Spinal cord (tissue), 10 donors: ENCODE results near the gene SERPINB1. TPM values are rescaled to one million over a fixed set of nuclear protein-coding genes. Genes with fewer than 3 reads are reported as not detected.
A peak's percentile ranks its signal among the peaks of the same experiment; 100 is the strongest.

ENCODE experiments used
- DNase-seq, 6 donors: peaks; one replicate each; pipeline versions ENCODE4 v3.0.0 to v3.0.0-alpha.2; 2013 to 2015; ENCODE audit warnings: low spot score in 6 of 6, low read depth in 4 of 6
- H3K27ac ChIP-seq: one replicate; pipeline ENCODE4 v1.5.1; 2013; ENCODE audit warnings: low read depth, low read length, control low read depth
- H3K27me3 ChIP-seq: one replicate; pipeline ENCODE4 v1.6.1; 2013; ENCODE audit warnings: low read length; ENCODE audit not compliant: control insufficient read depth, insufficient read depth
- H3K36me3 ChIP-seq: one replicate; pipeline ENCODE4 v1.6.1; 2013; ENCODE audit warnings: low read length; ENCODE audit not compliant: control insufficient read depth, insufficient read depth
- H3K4me1 ChIP-seq: one replicate; pipeline ENCODE4 v1.6.1; 2013; ENCODE audit warnings: low read length; ENCODE audit not compliant: control insufficient read depth, insufficient read depth
- H3K4me3 ChIP-seq: one replicate; pipeline ENCODE4 v1.5.1; 2013; ENCODE audit warnings: low read depth, low read length, control low read depth
- H3K9me3 ChIP-seq: one replicate; pipeline ENCODE4 v1.6.1; 2013; ENCODE audit warnings: low read length; ENCODE audit not compliant: control insufficient read depth, insufficient read depth
- WGBS: methylation state at CpG from one replicate; pipeline ENCODE4 v1.1.5; 2013; ENCODE audit warnings: missing lambda C conversion rate; ENCODE audit not compliant: insufficient coverage; 5-methylcytosine and 5-hydroxymethylcytosine counted together
- polyA plus RNA-seq, 2 donors: library from polyadenylated mRNA; unstranded; fragments of 120-200 nt; gene quantifications; one replicate each; pipeline ENCODE4 v1.2.1, GENCODE V29; 2013; ENCODE audit not compliant: insufficient read length in 2 of 2
- total RNA-seq, 2 donors: library from RNA; depleted of rRNA in 1 of 2; stranded (reverse); fragments of 120-200 nt in 1 of 2; fragments of >200 nt in 1 of 2; gene quantifications; one replicate each; pipeline versions ENCODE4 v1.2.3 to v1.2.4, GENCODE V29; 2013 to 2014
- donor health status: healthy.

The SERPINB1 gene
- total and polyA plus RNA-seq, 4 donors = 12.0 to 23.4 (median 15.5) TPM

DNA sequence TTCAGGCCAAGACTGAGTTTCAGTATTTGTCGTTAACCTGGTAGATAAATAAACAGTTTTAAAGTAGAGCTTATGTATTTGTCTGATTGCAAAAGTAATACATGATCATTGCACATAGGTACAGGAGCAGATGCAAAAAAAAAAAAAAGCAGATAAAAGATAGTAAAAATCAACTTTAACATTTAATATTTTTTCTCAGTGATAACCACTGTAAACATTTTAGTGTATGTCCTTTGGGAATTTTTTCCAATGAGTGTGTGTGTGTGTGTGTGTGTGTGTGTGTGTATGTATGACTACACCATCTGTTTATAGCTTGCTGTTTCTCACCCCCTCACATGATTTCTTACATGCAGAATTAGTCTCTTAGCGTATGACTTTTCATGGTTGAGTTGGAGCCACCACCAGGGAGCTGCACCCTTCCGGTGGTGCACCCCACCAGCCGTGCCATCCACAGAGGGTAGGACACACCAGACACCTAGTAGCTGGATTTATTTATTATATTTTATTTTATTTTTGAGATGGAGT is 50.2 kb downstream of the SERPINB1 start:
- no peak overlapping the region for H3K4me3 ChIP-seq
- no peak overlapping the region for H3K27ac ChIP-seq
- H3K27me3 ChIP-seq = no peaks in the 10 kb centered on the region
- no peaks in the 10 kb centered on the region for H3K9me3 ChIP-seq
- WGBS = no CpG with 5 or more reads among the region's 4 CpGs
- peaks cover 9% of the 10 kb centered on the region for H3K36me3 ChIP-seq
- peak in 1 of 6 donors; percentile 55 for DNase-seq
- peaks cover 10% of the 10 kb centered on the region for H3K4me1 ChIP-seq

DNA sequence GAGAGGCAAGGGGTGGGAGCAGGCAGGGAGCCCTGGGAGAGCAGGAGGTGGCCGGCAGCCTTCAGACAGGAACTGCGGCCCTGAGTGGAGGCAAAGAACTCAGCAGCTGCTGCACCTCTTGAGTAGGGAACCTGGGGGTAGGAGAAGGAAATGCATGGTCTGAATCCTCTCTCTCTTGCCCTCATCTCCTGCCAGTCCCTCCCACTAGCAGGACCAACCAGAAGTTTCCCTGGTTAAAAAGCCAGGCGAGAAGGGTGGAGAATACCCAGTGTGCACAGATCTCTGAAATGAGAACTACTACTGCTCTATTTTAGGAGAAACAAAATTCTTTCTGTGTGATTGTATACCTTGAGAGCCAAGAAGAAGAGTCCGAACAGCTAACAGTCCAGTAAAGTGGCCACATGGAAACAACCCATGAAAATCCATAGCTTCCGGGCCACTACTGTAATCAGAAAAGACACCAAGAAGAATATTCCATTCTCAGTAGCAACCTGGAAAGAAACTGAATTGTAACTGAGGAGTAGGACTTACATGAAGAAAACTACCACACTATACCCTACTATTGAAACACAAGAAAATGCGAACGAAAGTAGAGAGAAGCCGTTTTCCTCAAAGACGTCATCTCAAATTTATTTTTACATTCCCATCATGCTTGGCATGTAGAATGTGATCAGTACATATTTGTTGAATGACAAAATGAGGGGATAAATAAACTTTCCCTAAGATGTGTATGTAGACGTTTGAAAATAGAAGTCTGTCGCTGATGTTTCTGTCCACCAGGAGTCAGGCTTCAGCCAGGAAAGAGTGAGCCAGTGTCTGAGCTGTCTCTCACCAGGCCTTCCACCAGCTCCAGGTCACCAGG is 50.8 kb downstream of the SERPINB1 start:
- WGBS = 32% methylated on average over 4 of the region's 11 CpGs
- peak in 4 of 6 donors; percentile 24 to 80 (median 58) for DNase-seq
- H3K36me3 ChIP-seq = peaks cover 11% of the 10 kb centered on the region
- H3K27ac ChIP-seq = peak overlapping the region; percentile 36
- no peak overlapping the region for H3K4me3 ChIP-seq
- H3K27me3 ChIP-seq = no peaks in the 10 kb centered on the region
- peaks cover 10% of the 10 kb centered on the region for H3K4me1 ChIP-seq
- no peaks in the 10 kb centered on the region for H3K9me3 ChIP-seq

DNA sequence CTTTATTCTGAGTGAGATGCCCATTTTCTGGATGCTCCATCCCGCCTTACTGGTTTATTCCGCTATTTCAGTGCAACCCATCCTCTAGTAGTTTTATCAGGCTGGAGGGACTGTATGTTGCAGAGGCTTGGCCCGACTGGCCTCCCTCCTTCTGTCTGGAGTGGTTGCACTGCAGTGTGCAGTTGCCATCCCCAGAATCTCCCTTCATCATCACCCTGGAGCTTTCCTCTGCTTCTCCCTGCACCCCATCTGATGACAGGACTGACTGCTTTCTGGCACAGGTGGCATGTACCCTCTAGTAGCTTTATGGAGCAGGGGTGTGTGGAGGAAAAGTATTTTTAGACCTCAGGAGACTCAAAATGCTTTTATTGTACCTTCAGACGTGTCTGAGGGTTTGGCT is 55.4 kb downstream of the SERPINB1 start:
- Histone ChIP-seq H3K36me3 (peaks cover 34% of the 10 kb centered on the region), H3K9me3 (no peaks in the 10 kb centered on the region), H3K4me1 (peaks cover 9% of the 10 kb centered on the region), H3K27me3 (no peaks in the 10 kb centered on the region), H3K27ac (no peak overlapping the region), H3K4me3 (no peak overlapping the region)
- DNase-seq = no peak
- WGBS = 88% methylated on average over 4 of the region's 4 CpGs

DNA sequence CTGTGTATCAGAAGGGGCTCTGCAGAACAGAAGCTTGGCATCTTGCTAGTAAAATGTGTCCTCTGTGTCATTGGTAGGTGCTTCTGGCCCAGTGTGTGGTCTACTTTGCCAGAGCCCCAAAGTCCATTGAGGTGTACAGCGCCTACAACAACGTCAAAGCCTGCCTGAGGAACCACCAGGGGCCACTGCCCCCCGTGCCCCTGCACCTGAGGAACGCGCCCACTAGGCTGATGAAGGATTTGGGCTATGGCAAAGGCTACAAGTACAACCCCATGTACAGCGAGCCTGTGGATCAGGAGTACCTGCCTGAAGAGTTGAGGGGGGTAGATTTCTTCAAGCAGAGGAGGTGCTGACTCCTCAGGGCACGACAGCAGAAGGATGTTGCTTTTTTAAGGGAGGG is 56.7 kb downstream of the SERPINB1 start:
- H3K27ac ChIP-seq = no peak overlapping the region
- WGBS = 90% methylated on average over 7 of the region's 7 CpGs
- no peak overlapping the region for H3K4me3 ChIP-seq
- no peak for DNase-seq
- H3K27me3 ChIP-seq = no peaks in the 10 kb centered on the region
- no peaks in the 10 kb centered on the region for H3K9me3 ChIP-seq
- peaks cover 38% of the 10 kb centered on the region for H3K36me3 ChIP-seq
- H3K4me1 ChIP-seq = peaks cover 9% of the 10 kb centered on the region

DNA sequence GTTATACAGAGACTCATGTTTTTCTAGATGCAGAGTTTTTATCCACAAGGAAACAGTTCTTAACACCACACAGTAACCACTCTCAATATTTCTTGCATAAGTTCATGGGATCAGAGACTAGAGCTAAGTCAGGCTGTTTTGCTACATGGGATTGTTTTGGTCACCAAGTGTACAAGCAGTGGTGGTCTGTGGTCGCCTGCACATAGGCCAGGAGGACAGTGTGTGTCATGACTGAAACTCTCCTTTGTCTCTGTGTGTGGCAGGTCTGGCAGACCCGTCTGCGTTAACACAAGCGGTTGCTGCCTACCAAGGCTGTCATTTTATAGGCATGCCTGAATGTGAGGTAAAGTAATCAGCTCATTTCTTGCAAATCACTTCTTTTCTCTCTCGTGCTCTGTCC is 57.6 kb downstream of the SERPINB1 start:
- H3K36me3 ChIP-seq = peaks cover 41% of the 10 kb centered on the region
- H3K4me3 ChIP-seq = no peak overlapping the region
- H3K9me3 ChIP-seq = no peaks in the 10 kb centered on the region
- H3K4me1 ChIP-seq = peaks cover 9% of the 10 kb centered on the region
- WGBS = 82% methylated on average over 1 of the region's 5 CpGs
- H3K27ac ChIP-seq = no peak overlapping the region
- no peak for DNase-seq
- no peaks in the 10 kb centered on the region for H3K27me3 ChIP-seq

DNA sequence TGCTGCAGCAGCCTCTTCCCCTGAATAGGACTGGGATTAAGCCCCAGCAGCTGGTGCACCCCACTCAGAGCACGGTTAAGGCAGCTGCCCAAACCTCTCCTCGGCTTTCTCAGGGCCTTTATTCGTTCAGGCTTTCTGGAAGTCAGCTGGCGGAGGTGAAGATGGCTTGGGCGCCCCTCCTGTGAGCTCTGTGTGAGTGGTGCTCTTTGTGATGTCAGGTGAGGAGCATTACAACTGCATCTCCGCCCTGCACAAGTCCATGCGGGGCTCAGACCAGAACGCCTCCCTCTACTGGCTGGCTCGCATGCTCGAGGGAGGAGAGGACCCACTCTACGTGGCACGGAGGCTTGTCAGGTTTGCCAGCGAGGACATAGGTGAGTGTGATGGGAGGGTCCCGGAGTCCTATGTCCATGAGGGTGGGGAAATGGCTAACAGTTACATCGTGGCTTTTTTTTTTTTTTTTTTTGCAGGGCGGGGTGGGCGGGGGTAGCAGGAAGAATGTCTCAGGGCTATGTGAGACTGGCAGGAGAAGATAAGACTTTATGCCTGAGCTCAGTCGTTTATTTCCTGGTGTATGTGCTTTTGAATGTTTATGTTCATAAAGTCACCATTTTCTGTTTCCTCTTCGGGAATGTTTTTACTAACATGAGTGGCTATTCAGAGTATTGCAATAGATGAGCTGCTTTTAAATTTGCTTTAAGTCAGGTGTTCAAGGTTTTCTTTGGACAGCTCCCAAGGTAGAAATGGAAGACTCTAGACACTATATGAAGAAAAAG is 58.3 kb downstream of the SERPINB1 start:
- DNase-seq = no peak
- Histone ChIP-seq H3K27me3 (no peaks in the 10 kb centered on the region), H3K36me3 (peaks cover 40% of the 10 kb centered on the region), H3K4me3 (no peak overlapping the region), H3K9me3 (no peaks in the 10 kb centered on the region), H3K4me1 (peaks cover 9% of the 10 kb centered on the region), H3K27ac (no peak overlapping the region)
- 57% methylated on average over 10 of the region's 19 CpGs for WGBS

DNA sequence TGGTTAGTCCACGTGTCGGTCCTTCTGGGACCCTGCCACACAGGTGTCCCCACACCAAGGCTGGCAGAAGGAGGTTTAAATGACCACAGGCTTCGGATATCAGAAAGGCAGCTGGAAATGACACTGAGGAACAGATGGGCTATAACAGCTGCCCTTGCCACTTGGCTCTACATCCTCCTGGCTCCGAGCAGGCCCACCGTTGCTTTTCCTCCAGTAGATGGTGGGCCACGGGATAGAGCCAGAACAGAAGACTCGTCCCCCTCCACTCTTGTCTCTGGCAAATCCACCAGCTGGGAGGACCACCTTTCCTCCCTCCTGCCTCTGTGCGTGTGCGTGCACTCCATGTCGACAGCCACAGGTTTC is 58.9 kb downstream of the SERPINB1 start:
- Histone ChIP-seq H3K27ac (no peak overlapping the region), H3K4me1 (peaks cover 9% of the 10 kb centered on the region), H3K4me3 (no peak overlapping the region), H3K9me3 (no peaks in the 10 kb centered on the region), H3K36me3 (peaks cover 40% of the 10 kb centered on the region), H3K27me3 (no peaks in the 10 kb centered on the region)
- 69% methylated on average over 10 of the region's 10 CpGs for WGBS
- no peak for DNase-seq

DNA sequence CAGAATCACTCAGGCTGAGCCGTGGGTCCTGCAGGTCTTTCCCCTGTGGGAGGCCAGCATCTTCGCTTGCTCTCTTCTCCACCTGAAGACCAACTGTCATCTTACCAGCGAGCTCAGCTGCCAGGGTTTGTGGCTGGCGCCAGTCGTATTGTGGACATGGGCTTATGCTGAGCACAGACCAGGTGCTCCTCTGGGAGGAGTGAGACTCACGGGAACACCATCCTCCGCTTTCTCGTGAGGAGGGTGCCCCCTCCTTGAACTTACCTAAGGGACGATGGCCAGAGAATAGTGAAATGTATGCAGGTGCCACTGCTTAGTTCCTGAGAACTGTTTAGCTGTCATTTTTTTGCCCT is 59.3 kb downstream of the SERPINB1 start:
- H3K4me1 ChIP-seq = peaks cover 9% of the 10 kb centered on the region
- WGBS = 88% methylated on average over 5 of the region's 9 CpGs
- H3K9me3 ChIP-seq = no peaks in the 10 kb centered on the region
- no peak overlapping the region for H3K4me3 ChIP-seq
- H3K27ac ChIP-seq = no peak overlapping the region
- peaks cover 40% of the 10 kb centered on the region for H3K36me3 ChIP-seq
- DNase-seq = no peak
- H3K27me3 ChIP-seq = no peaks in the 10 kb centered on the region
